CD8-positive, alpha-beta memory T cell (primary cell): Measurements from ENCODE around the gene MAML1. TPM values are rescaled to one million over a fixed set of nuclear protein-coding genes. Genes with fewer than 3 reads are reported as not detected.
A peak's percentile ranks its signal among the peaks of the same experiment; 100 is the strongest.

Experiments
- CTCF ChIA-PET: fragments of 350-600 bp; sonication (Branson Sonifier 250); formaldehyde crosslinking; loops from one replicate; lab custom pipeline; 2021; ENCODE audit warnings: antibody characterized with exemption; lab: Charles Lee
- POLR2A ChIA-PET: fragments of 350-600 bp; sonication (Branson Sonifier 250); formaldehyde crosslinking; loops from one replicate; lab custom pipeline; 2021; ENCODE audit warnings: antibody characterized with exemption; lab: Charles Lee
- DNase-seq, 5 donors: peaks; one replicate each; pipeline versions ENCODE4 v3.0.0 to v3.0.0-alpha.2; 2020 to 2022; ENCODE audit warnings: mixed read lengths in 1 of 5
- H3K27ac ChIP-seq: one replicate; pipeline ENCODE4 v1.7.0; 2013; ENCODE audit warnings: low read depth, mild to moderate bottlenecking, low read length, moderate library complexity
- H3K27me3 ChIP-seq: 2 replicates; pipeline ENCODE4 v1.7.0; 2013; ENCODE audit warnings: low read length, mild to moderate bottlenecking; ENCODE audit not compliant: insufficient read depth, poor library complexity, severe bottlenecking
- H3K36me3 ChIP-seq: 2 replicates; pipeline ENCODE4 v1.7.0; 2013; ENCODE audit warnings: mild to moderate bottlenecking, low read length, moderate library complexity; ENCODE audit not compliant: insufficient read depth
- H3K4me1 ChIP-seq: 2 replicates; pipeline ENCODE4 v1.7.0; 2013; ENCODE audit warnings: mild to moderate bottlenecking, low read length, moderate library complexity; ENCODE audit not compliant: insufficient read depth
- H3K4me3 ChIP-seq: 2 replicates; pipeline ENCODE4 v1.7.0; 2013; ENCODE audit warnings: mild to moderate bottlenecking, low read length
- H3K9me3 ChIP-seq: 2 replicates; pipeline ENCODE4 v1.7.0; 2013; ENCODE audit warnings: mild to moderate bottlenecking, low read length
- H3K27ac Mint-ChIP-seq, 8 donors: one replicate each; pipeline ENCODE4 v1.8.0; 2020 to 2021; ENCODE audit warnings: mixed read lengths in 8 of 8, mild to moderate bottlenecking in 6 of 8, inconsistent platforms in 3 of 8, moderate library complexity in 3 of 8
- H3K27me3 Mint-ChIP-seq, 2 donors: one replicate each; pipeline ENCODE4 v1.8.0; 2020 to 2021; ENCODE audit warnings: mixed read lengths in 2 of 2, mild to moderate bottlenecking in 1 of 2, moderate library complexity in 1 of 2
- H3K36me3 Mint-ChIP-seq, 3 donors: one replicate each; pipeline ENCODE4 v1.8.0; 2020 to 2021; ENCODE audit warnings: mixed read lengths in 3 of 3, inconsistent platforms in 1 of 3, mild to moderate bottlenecking in 1 of 3
- H3K4me1 Mint-ChIP-seq, 3 donors: one replicate each; pipeline ENCODE4 v1.8.0; 2020 to 2021; ENCODE audit warnings: mixed read lengths in 3 of 3, inconsistent platforms in 1 of 3, mild to moderate bottlenecking in 1 of 3
- H3K4me3 Mint-ChIP-seq, 7 donors: one replicate each; pipeline ENCODE4 v1.8.0; 2020 to 2021; ENCODE audit warnings: mixed read lengths in 7 of 7, mild to moderate bottlenecking in 6 of 7, moderate library complexity in 4 of 7, inconsistent platforms in 2 of 7
- H3K9me3 Mint-ChIP-seq, 5 donors: one replicate each; pipeline ENCODE4 v1.8.0; 2020 to 2022; ENCODE audit warnings: mixed read lengths in 5 of 5, mild to moderate bottlenecking in 3 of 5, moderate library complexity in 2 of 5, inconsistent platforms in 1 of 5
- polyA plus RNA-seq: library from polyadenylated mRNA; unstranded; fragments of 300-500 nt; fragmentation: Illumina TruSeq; gene quantifications from one replicate; pipeline ENCODE4 v1.2.3, GENCODE V29; 2021
- total RNA-seq, 2 experiments: library from RNA; stranded (reverse); gene quantifications; one replicate each; pipeline ENCODE4 v1.2.3, GENCODE V29; 2021

Gene MAML1
- total and polyA plus RNA-seq, 3 experiments from 2014 or later: 9.1 to 30.9 (median 30.4) TPM

- Mint-ChIP-seq H3K9me3 (no peaks in the 10 kb centered on the region), H3K36me3 (peaks cover 17 to 78% (median 18%) of the 10 kb centered on the region in 3 donors), H3K4me1 (peaks cover 7 to 16% (median 11%) of the 10 kb centered on the region in 3 donors), H3K27ac (peak overlapping the region in 4 of 8 donors; percentile 20 to 84 (median 70)), H3K27me3 (no peaks in the 10 kb centered on the region), H3K4me3 (no peak overlapping the region)
- POLR2A ChIA-PET: no interaction called here
- no peak for DNase-seq
- Histone ChIP-seq H3K9me3 (no peaks in the 10 kb centered on the region), H3K36me3 (peaks cover 70% of the 10 kb centered on the region), H3K27me3 (no peaks in the 10 kb centered on the region), H3K4me3 (no peak overlapping the region), H3K27ac (no peak overlapping the region), H3K4me1 (peaks cover 6% of the 10 kb centered on the region)
- CTCF ChIA-PET: interaction anchor here (1.0 kb wide), 1 partner anchor 22 kb away, joined by 3 read pairs; no protein-coding TSS in a partner anchor
These were observed 5.5 kb upstream of the MAML1 start for GRCh38 chr5:179727106-179727505.

GRCh38 chr5:179729303-179729702, 3.3 kb upstream of the MAML1 start:
- H3K27ac ChIP-seq: no peak overlapping the region
- peaks cover 48% of the 10 kb centered on the region for H3K36me3 ChIP-seq
- H3K4me3 Mint-ChIP-seq: no peak overlapping the region
- POLR2A ChIA-PET: no interaction called here
- H3K27me3 Mint-ChIP-seq: no peaks in the 10 kb centered on the region
- H3K9me3 Mint-ChIP-seq: no peaks in the 10 kb centered on the region
- H3K27ac Mint-ChIP-seq: peak overlapping the region in 3 of 8 donors; percentile 17 to 80 (median 50)
- DNase-seq: no peak
- CTCF ChIA-PET: interaction anchor here (1.2 kb wide), 1 partner anchor 10 kb away, joined by 3 read pairs; no protein-coding TSS in a partner anchor
- H3K36me3 Mint-ChIP-seq: peaks cover 4 to 63% (median 13%) of the 10 kb centered on the region in 3 donors
- H3K27me3 ChIP-seq: no peaks in the 10 kb centered on the region
- peaks cover 19 to 21% (median 20%) of the 10 kb centered on the region in 3 donors for H3K4me1 Mint-ChIP-seq
- no peaks in the 10 kb centered on the region for H3K9me3 ChIP-seq
- H3K4me3 ChIP-seq: no peak overlapping the region
- peaks cover 13% of the 10 kb centered on the region for H3K4me1 ChIP-seq

- Histone ChIP-seq H3K9me3 (no peaks in the 10 kb centered on the region), H3K4me3 (no peak overlapping the region), H3K4me1 (peaks cover 17% of the 10 kb centered on the region), H3K27me3 (no peaks in the 10 kb centered on the region), H3K36me3 (peaks cover 43% of the 10 kb centered on the region), H3K27ac (no peak overlapping the region)
- Mint-ChIP-seq H3K36me3 (peaks cover 0 to 63% (median 11%) of the 10 kb centered on the region in 3 donors), H3K9me3 (no peaks in the 10 kb centered on the region), H3K4me3 (no peak overlapping the region), H3K4me1 (peaks cover 23 to 25% (median 23%) of the 10 kb centered on the region in 3 donors), H3K27ac (peak overlapping the region in 3 of 8 donors; percentile 42 to 80 (median 77)), H3K27me3 (no peaks in the 10 kb centered on the region)
- no peak for DNase-seq
- POLR2A ChIA-PET: no interaction called here
- CTCF ChIA-PET: interaction anchor here (1.0 to 1.2 kb wide), 2 partner anchors 10 to 64 kb away, joined by 3 read pairs; partner anchors contain the start of gene LTC4S
These were observed 2.9 kb upstream of the MAML1 start for GRCh38 chr5:179729727-179730126.

- no peaks in the 10 kb centered on the region for H3K27me3 Mint-ChIP-seq
- peak overlapping the region in 4 of 8 donors; percentile 22 to 86 (median 78) for H3K27ac Mint-ChIP-seq
- Histone ChIP-seq H3K4me3 (no peak overlapping the region), H3K36me3 (peaks cover 37% of the 10 kb centered on the region), H3K9me3 (no peaks in the 10 kb centered on the region), H3K4me1 (peaks cover 19% of the 10 kb centered on the region), H3K27me3 (no peaks in the 10 kb centered on the region), H3K27ac (no peak overlapping the region)
- peaks cover 25 to 30% (median 29%) of the 10 kb centered on the region in 3 donors for H3K4me1 Mint-ChIP-seq
- DNase-seq: no peak
- H3K36me3 Mint-ChIP-seq: peaks cover 0 to 59% (median 11%) of the 10 kb centered on the region in 3 donors
- POLR2A ChIA-PET: no interaction called here
- H3K9me3 Mint-ChIP-seq: no peaks in the 10 kb centered on the region
- no peak overlapping the region for H3K4me3 Mint-ChIP-seq
- CTCF ChIA-PET: interaction anchor here (1.0 kb wide), 1 partner anchor 64 kb away, joined by 3 read pairs; the partner anchor contains the start of gene LTC4S
These were observed 2.3 kb upstream of the MAML1 start for GRCh38 chr5:179730356-179730755.

- CTCF ChIA-PET: interaction anchor here (1.0 to 1.5 kb wide), 2 partner anchors 19 to 63 kb away, joined by 3 read pairs; partner anchors contain the start of gene LTC4S
- POLR2A ChIA-PET: no interaction called here
- H3K27ac Mint-ChIP-seq: peak overlapping the region in 6 of 8 donors; percentile 30 to 86 (median 78)
- no peaks in the 10 kb centered on the region for H3K9me3 Mint-ChIP-seq
- no peaks in the 10 kb centered on the region for H3K27me3 Mint-ChIP-seq
- Histone ChIP-seq H3K9me3 (no peaks in the 10 kb centered on the region), H3K36me3 (peaks cover 37% of the 10 kb centered on the region), H3K27ac (no peak overlapping the region), H3K4me1 (peaks cover 21% of the 10 kb centered on the region), H3K27me3 (no peaks in the 10 kb centered on the region), H3K4me3 (no peak overlapping the region)
- H3K4me3 Mint-ChIP-seq: peak overlapping the region in 4 of 7 donors; percentile 31 to 72 (median 35)
- no peak for DNase-seq
- peaks cover 0 to 59% (median 11%) of the 10 kb centered on the region in 3 donors for H3K36me3 Mint-ChIP-seq
- peaks cover 27 to 33% (median 31%) of the 10 kb centered on the region in 3 donors for H3K4me1 Mint-ChIP-seq
These were observed 1.8 kb upstream of the MAML1 start for GRCh38 chr5:179730852-179731251.

GRCh38 chr5:179731791-179732411, 721 bp upstream of the MAML1 start:
- peak in 1 of 5 donors; percentile 50 for DNase-seq
- Mint-ChIP-seq H3K36me3 (peaks cover 0 to 55% (median 9%) of the 10 kb centered on the region in 3 donors), H3K4me3 (peak overlapping the region; percentile 81 to 96 (median 90)), H3K4me1 (peaks cover 30 to 43% (median 41%) of the 10 kb centered on the region in 3 donors), H3K27ac (peak overlapping the region; percentile 84 to 96 (median 93)), H3K27me3 (no peaks in the 10 kb centered on the region), H3K9me3 (no peaks in the 10 kb centered on the region)
- no peaks in the 10 kb centered on the region for H3K27me3 ChIP-seq
- POLR2A ChIA-PET: interaction anchor here (0.5 to 2.3 kb wide), 17 partner anchors 10 to 1471 kb away, joined by 3 to 35 read pairs (median 4); partner anchors contain the start of genes CANX, HNRNPH1 and LTC4S
- no peaks in the 10 kb centered on the region for H3K9me3 ChIP-seq
- peaks cover 31% of the 10 kb centered on the region for H3K36me3 ChIP-seq
- H3K27ac ChIP-seq: peak overlapping the region; percentile 89
- CTCF ChIA-PET: interaction anchor here (0.7 to 1.6 kb wide), 8 partner anchors 20 to 176 kb away, joined by 3 to 8 read pairs (median 3); partner anchors contain the start of genes HNRNPH1, LTC4S and TBC1D9B
- H3K4me1 ChIP-seq: peaks cover 28% of the 10 kb centered on the region
- H3K4me3 ChIP-seq: peak overlapping the region; percentile 75

- CTCF ChIA-PET: interaction anchor here (0.6 to 1.6 kb wide), 6 partner anchors 55 to 175 kb away, joined by 3 to 8 read pairs (median 4); partner anchors contain the start of genes LTC4S and TBC1D9B
- POLR2A ChIA-PET: interaction anchor here (0.8 to 2.3 kb wide), 16 partner anchors 17 to 559 kb away, joined by 3 to 35 read pairs (median 4); partner anchors contain the start of genes CANX, HNRNPH1, LTC4S and MRNIP
- H3K36me3 ChIP-seq: peaks cover 20% of the 10 kb centered on the region
- H3K4me1 ChIP-seq: peaks cover 41% of the 10 kb centered on the region
- H3K27me3 ChIP-seq: no peaks in the 10 kb centered on the region
- peak in 2 of 5 donors; percentile 1 to 64 for DNase-seq
- peak overlapping the region; percentile 89 for H3K27ac ChIP-seq
- Mint-ChIP-seq H3K36me3 (peaks cover 0 to 52% (median 11%) of the 10 kb centered on the region in 3 donors), H3K27ac (peak overlapping the region; percentile 94 to 98 (median 96)), H3K27me3 (no peaks in the 10 kb centered on the region), H3K4me1 (peaks cover 41 to 55% (median 53%) of the 10 kb centered on the region in 3 donors), H3K9me3 (no peaks in the 10 kb centered on the region), H3K4me3 (peak overlapping the region; percentile 92 to 99 (median 95))
- peak overlapping the region; percentile 69 for H3K4me3 ChIP-seq
- no peaks in the 10 kb centered on the region for H3K9me3 ChIP-seq
These were observed 523 bp downstream of the MAML1 start for GRCh38 chr5:179732918-179733771.
